Measurements from ENCODE around the gene FNDC7. TPM values are rescaled to one million over a fixed set of nuclear protein-coding genes. Genes with fewer than 3 reads are reported as not detected.

Gene FNDC7
- total and polyA plus RNA-seq, 7 donors: not detected

DNA sequence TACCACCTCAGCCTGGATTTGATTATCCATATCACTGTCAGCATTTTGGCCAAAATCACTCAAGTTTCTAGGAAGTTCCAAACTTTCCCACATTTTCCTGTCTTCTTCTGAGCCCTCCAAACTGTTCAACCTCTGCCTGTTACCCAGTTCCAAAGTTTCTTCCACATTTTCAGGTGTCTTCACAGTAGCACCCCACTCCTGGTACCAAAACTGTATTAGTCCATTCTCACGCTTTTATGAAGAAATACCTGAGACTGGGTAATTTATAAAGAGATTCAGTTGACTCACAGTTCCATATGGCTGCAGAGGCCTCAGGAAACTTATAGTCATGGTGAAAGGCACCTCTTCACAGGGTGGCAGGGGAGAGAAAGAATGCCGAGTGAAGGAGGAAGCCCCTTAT lies 73.2 kb downstream of the FNDC7 start:
- H3K36me3 ChIP-seq: peaks cover 8 to 78% (median 27%) of the 10 kb centered on the region in 4 donors
- no peak for DNase-seq
- TF ChIP-seq POLR2A (IDR thresholded peaks at IDR 0.05): no peak
- TF ChIP-seq POLR2AphosphoS5 (IDR thresholded peaks at IDR 0.05): no peak
- TF ChIP-seq, protein P1, sequence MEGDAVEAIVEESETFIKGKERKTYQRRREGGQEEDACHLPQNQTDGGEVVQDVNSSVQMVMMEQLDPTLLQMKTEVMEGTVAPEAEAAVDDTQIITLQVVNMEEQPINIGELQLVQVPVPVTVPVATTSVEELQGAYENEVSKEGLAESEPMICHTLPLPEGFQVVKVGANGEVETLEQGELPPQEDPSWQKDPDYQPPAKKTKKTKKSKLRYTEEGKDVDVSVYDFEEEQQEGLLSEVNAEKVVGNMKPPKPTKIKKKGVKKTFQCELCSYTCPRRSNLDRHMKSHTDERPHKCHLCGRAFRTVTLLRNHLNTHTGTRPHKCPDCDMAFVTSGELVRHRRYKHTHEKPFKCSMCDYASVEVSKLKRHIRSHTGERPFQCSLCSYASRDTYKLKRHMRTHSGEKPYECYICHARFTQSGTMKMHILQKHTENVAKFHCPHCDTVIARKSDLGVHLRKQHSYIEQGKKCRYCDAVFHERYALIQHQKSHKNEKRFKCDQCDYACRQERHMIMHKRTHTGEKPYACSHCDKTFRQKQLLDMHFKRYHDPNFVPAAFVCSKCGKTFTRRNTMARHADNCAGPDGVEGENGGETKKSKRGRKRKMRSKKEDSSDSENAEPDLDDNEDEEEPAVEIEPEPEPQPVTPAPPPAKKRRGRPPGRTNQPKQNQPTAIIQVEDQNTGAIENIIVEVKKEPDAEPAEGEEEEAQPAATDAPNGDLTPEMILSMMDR (IDR thresholded peaks at IDR 0.05): no peak
- no peak for TF ChIP-seq EP300 (IDR thresholded peaks at IDR 0.05)
- no peak overlapping the region for H3K27ac ChIP-seq
- H3K4me3 ChIP-seq: no peak overlapping the region
- 99 to 100% methylated on average over 2 of the region's 2 CpGs for WGBS, 2 donors
- intact Hi-C loops (cut with DNase I): no loop called here
- H3K4me1 ChIP-seq: no peaks in the 10 kb centered on the region
- peaks cover 0 to 10% (median 8%) of the 10 kb centered on the region in 4 donors for H3K9me3 ChIP-seq
- no peaks in the 10 kb centered on the region for H3K27me3 ChIP-seq

- intact Hi-C loops (cut with DNase I): no loop called here
- H3K9me3 ChIP-seq: no peaks in the 10 kb centered on the region
These were observed 79.1 kb downstream of the FNDC7 start for GRCh38 chr1:108791790-108792189.

More at GRCh38 chr1:108791790-108792189, 79.1 kb downstream of the FNDC7 start:
- no peak overlapping the region for H3K4me3 ChIP-seq
- no peaks in the 10 kb centered on the region for H3K4me1 ChIP-seq
- no peak for DNase-seq
- WGBS, 2 donors: 96 to 97% methylated on average over 1 of the region's 1 CpG
- TF ChIP-seq, protein P1 (IDR thresholded peaks at IDR 0.05): no peak
- TF ChIP-seq POLR2AphosphoS5 (IDR thresholded peaks at IDR 0.05) (no peak), EP300 (IDR thresholded peaks at IDR 0.05) (no peak)
- no peaks in the 10 kb centered on the region for H3K27me3 ChIP-seq
- H3K36me3 ChIP-seq: peaks cover 0 to 72% (median 10%) of the 10 kb centered on the region in 4 donors
- H3K27ac ChIP-seq: no peak overlapping the region

Other genes starting within 250 kb of the FNDC7 start
- 10 to 100 TPM; 11.0 to 17.2 (median 13.4) TPM for gene EEIG2, start 152.8 kb upstream of the FNDC7 start, total RNA-seq
- gene EEIG2, start 152.8 kb upstream of the FNDC7 start, polyA plus RNA-seq: 10 to 100 TPM; 10.6 to 12.0 (median 11.8) TPM
- gene HENMT1, start 51.8 kb upstream of the FNDC7 start, total RNA-seq: 1 to 10 TPM; 2.2 to 3.9 (median 2.6) TPM
- gene HENMT1, start 51.8 kb upstream of the FNDC7 start, polyA plus RNA-seq: 10 to 100 TPM; 10.9 to 13.6 (median 12.0) TPM
- gene PRPF38B, start 20.6 kb upstream of the FNDC7 start, total RNA-seq: 10 to 100 TPM; 24.7 to 28.0 (median 26.1) TPM
- 10 to 100 TPM; 13.8 to 31.3 (median 15.0) TPM for gene PRPF38B, start 20.6 kb upstream of the FNDC7 start, polyA plus RNA-seq
- 100 to 1,000 TPM in 2 of 4 donors, 10 to 100 TPM in 2; 48.2 to 105 (median 94.1) TPM for gene STXBP3, start 33.8 kb downstream of the FNDC7 start, total RNA-seq
- gene STXBP3, start 33.8 kb downstream of the FNDC7 start, polyA plus RNA-seq: 10 to 100 TPM; 30.3 to 60.1 (median 52.3) TPM
- 1 to 10 TPM in 1 of 4 donors, under 1 TPM in 1, not detected in 2; 0.82 to 2.1 TPM for gene AKNAD1, start 144.2 kb downstream of the FNDC7 start, total RNA-seq
- 1 to 10 TPM in 1 of 3 donors, under 1 TPM in 1, not detected in 1; 0.28 to 2.4 TPM for gene AKNAD1, start 144.2 kb downstream of the FNDC7 start, polyA plus RNA-seq
- 10 to 100 TPM; 34.3 to 71.7 (median 46.9) TPM for gene GPSM2, start 164.1 kb downstream of the FNDC7 start, total RNA-seq
- 10 to 100 TPM in 2 of 3 donors, 1 to 10 TPM in 1; 7.2 to 15.9 (median 12.0) TPM for gene GPSM2, start 164.1 kb downstream of the FNDC7 start, polyA plus RNA-seq